HG02852 (cell line): ENCODE measurements around the gene TF.

ENCODE experiments used
- ATAC-seq: cut with Tn5 transposase; IDR thresholded peaks from one replicate; pipeline ENCODE4 v1.9.1; 2021; ENCODE audit warnings: mild to moderate bottlenecking, moderate library complexity; ENCODE audit not compliant: unreplicated experiment

The TF gene

DNA sequence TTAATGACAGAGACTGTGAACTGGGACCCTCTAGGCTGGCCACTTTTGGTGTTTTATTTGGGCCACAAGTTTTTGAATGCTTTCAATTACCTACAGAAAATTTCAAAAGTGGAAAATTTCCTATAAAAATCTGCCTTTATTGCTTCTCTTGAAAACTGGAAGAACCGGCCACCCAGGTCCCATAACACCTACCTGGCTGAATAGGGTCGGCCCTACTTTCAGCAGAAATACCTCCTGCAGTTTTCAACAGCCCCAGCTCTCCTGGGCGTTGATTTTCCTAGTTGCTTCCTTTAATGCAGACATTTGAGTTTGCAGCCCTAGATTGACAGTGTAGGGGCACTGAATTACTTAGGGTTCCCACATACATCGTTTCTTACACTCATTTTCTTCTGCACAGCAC, 58.7 kb downstream of the TF start:
- ATAC-seq, result no peak

DNA sequence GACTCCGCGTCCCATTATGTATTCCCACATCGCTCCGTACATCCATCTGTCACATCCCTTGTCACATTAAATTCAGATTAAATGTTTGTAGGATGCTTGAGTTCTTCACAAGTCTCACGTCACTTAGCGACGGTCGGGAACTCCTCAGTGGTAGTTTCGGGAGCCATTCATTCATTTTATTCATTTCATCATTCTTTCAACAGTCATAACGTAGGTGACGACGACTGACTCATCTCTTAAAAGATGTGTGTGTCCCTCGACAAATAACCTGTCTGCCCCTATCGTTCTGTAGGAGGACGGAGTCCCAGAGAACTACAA, 59.1 kb downstream of the TF start:
- no peak for ATAC-seq

DNA sequence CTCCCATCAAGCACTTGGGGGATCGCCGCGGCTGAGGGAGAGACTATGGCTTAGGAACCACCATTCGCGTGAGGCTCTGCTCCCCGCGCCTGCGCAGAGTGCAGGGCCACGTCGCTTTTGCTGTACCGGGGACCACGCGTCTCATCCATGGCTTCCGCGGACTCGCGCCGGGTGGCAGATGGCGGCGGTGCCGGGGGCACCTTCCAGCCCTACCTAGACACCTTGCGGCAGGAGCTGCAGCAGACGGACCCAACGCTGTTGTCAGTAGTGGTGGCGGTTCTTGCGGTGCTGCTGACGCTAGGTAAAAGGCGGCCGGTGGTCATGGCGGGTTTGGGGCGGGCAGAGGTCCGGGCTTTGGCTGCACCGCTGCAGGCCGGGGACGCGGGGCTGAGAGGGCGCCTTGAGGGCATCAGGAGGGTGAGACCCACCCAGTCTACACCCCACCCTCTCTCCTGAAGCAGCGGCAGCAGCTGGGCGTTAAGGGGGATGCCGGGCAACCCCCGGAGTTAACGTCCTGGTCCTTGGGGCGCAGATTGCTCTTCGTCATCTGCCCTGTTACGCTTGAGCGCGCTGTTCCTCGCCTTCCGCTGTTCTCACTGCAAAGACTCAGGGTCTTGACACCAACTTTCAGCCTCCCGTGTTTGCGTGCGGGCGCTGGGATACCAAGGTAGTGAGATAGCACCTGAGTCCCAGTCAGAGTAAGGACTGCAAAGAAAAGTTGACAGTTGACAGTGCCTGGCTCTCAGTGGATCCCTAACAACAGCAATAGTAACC, 59.7 kb downstream of the TF start, which contains the start of gene SRPRB:
SRPRB (plus strand) TSS at position 114 of the 774 bp plus-strand sequence; CDS start at position 148, 34 bp downstream.
- ATAC-seq, result peak; percentile 97

DNA sequence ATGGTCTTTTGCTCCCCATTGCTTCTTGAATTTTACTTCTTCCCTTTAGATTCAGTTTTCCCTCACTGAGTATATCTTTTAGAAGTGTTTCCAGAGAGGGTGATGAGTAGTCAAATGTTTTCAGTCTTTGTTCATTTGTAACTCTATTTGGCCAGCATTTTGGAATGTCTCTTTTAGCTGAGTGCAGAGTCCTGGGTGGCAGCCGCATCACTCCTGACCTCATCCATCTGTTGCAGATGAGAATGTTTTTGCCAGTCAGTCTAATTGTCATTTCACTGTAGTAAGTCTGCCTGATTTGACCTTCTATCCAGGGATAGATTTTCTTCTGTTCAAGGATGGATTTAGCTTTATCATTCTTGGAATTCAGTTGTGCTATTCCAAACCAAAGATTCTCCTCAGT, 66.7 kb downstream of the TF start:
- no peak for ATAC-seq

DNA sequence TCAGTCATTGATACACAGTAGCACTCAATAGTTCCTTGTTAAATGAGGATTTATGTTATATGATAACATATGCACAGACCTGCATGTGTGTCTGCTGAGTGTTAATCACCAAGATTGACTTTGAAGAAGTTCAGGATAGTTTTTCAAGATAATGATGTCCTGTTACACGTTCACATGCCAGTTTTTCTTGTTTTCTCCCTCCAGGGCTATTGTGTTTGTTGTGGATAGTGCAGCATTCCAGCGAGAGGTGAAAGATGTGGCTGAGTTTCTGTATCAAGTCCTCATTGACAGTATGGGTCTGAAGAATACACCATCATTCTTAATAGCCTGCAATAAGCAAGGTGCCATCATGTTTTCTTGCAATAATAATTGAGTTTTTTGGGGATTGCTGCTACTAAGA, 69.2 kb downstream of the TF start:
- no peak for ATAC-seq

DNA sequence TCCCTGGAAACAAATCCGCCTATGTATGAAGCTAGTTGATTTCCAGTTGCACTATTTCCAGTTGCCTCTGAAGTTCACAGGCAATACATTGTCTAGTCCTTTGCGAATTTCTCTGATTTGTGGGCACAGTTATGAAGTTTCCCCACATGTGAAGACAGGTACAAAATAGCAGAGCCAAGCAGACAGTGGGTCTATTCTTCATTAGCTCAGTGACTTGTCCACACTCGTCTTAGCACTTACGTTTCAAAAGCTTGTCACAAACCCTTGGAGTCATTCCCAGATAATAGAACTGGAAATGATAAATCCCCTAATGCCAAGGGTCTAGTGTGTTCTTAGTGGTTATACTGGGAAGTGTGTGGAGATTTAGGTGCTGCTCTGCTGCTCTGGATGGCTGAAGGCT, 73.9 kb downstream of the TF start:
- no peak for ATAC-seq

DNA sequence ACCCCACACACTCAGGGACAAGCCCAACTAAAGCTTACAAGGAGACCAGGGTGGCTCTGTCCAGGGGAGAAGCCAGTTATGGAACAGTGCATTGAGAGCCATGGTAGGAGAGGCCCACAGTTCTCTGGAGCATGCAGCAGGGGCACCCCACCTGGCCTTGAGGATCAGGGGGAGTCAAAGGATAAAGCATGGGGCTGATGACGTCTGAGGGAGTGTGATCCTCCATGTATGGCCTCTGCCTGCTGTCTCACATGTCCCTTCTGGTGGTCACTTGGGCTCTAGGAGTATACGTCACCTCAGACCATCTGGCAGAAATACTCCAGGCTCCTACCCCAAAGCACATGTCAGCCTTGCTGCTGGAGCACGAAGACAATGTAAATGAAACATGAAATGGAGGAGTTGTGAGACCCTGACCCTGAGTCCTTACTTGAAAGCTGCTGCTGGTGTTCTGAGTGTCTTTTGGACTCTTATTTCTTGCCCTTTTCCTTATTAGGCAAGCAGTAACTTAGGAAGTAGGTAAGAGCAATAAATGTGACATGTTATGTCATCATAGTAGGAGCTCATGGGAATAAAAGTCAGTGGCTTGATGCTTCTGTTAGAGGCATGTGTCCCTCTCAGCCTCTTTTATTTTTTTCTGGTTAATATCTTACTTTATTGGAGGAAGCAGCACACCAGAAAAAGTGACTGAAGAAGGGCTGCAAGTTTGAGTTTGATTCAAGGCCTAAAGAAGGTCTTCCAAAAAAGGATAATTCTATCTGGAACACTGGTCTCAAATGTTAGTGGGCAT, 74.9 kb downstream of the TF start:
- no peak for ATAC-seq

DNA sequence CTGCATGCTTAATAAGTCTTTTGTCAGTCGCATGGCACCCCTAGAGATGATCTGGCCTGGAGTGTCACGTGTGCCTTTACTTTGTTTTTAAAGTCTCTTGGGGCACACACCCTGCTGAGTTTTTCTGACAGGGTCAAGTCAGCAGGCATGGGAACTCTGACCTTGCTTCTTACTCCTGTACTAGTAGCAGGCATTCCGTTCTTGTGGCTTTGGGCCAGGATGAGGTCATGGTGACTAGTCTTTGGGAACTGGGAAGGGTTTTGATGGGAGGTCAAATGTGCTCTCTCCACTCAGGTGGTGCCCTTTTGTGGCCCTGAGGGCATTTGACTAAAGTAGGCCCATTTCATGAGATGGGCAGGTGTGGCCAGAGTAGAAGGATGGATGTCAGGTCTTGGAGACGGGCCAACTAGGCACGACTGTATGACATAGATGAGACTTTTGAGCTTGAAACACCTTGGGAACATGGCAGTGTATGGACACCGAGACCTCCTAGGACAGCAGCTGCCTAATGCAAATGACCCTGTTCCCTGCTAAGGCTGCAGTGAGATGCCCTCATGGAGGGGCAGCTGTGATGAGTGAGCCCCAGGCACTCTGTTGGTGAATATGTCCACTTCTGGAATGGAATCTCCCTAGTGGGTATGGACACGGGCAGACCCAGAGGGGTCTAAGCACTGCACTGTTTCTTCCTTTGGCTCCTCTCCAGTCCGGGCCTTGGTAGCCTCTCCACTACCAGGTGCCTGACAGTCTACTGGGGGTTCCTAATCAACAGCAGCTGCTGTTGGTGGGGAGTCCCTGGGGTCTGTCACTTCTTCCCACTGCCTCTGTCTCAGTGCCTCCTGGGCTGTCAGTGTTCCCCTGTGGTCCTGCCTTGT, 75.8 kb downstream of the TF start:
- no peak for ATAC-seq

DNA sequence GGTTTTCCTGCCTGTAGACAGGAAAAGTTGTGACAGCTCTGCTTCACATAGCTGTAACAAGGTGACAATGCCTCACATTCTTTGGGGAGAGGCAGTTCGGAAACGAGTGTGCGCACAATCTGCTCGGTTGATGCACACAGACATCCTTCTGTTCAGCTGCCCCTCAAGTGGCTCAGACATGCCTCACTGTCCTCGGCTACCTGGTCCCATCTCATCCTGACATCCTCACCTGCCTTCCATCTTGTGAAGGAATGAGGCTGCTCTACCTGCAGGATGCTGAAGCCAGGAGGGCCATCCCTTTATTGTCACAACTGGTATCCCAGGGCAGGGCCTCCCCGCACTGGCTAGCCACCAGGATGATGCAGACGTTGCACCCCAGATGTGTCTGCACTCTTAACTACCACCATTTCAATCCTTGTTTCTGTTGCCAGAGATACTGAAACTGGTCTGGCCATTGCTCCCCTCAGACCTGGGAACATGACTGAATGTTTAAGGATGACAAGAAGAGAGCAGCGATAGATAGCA, 78.8 kb downstream of the TF start:
- no peak for ATAC-seq

DNA sequence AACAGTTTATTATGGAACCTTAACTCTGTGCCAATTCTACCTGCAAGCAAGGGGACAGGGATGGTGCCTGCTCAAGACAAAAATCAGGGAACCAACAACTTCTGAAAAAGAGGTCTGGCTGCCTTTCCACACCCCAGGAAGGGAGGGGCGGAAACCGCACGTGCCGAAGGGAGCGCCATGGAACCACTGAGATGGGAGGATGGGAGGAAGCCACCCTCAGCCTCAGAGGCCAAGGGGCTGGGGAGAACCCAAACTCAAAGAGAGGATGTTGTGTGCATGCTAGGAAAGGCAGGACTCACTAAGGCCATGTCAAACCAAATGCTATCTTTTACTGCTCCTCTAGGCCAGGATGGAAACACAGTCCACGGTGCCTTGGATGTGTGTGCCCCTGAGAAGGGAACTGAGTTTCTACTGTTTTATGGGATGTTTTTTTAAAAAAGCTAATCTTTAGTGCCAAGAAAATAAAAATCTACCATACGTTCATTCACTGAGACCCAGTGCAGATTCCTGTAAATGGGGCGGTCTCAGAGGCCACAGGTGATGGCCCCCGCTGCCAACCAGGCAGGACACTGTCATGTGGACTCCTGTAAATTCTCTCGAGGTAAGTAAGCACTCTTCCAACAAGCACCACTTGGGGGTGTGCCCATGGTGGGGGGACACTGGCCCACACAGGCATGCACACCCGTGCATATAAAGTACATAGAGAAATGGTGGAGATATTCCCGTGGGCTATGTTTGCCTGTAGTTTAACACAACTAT, 80.0 kb downstream of the TF start:
- ATAC-seq, result no peak

DNA sequence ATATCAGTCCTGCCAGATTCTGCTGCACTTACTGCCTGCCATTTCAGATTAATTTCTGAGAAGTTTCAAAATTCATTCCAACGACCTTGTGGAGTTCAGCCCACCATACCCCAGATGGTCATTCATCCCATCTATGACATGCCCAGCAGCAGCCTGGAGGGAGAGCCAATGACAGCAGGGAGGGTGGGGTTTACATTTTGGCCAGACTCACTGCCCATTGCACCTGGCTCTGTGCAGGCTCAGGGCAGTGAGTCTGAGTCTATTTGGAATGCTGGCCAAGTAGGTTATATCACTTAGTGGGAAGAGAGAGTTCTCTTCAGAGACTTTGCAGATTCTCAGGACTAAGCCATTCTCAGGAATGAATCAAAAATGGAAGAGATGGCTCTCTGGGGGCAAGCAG, 80.9 kb downstream of the TF start:
- no peak for ATAC-seq

DNA sequence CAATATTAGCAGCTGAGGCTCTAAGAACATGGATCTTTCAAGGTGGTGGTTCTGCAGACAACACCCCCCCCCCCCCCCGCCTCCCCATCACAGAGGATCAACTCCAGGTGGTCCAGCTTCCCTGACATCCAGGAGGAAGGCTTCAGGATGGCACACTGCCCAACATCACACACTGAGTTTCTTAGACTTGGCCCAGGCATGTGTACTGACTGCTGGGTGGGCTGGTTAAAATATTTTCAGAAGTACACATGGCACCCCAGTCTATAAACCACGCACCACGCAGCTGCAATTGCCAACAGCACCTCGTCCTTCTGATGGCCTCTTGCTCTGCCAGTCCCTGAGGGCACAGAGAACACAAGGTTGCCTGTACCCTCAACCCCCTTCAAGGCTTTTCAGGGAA, 81.5 kb downstream of the TF start:
- ATAC-seq, result no peak

DNA sequence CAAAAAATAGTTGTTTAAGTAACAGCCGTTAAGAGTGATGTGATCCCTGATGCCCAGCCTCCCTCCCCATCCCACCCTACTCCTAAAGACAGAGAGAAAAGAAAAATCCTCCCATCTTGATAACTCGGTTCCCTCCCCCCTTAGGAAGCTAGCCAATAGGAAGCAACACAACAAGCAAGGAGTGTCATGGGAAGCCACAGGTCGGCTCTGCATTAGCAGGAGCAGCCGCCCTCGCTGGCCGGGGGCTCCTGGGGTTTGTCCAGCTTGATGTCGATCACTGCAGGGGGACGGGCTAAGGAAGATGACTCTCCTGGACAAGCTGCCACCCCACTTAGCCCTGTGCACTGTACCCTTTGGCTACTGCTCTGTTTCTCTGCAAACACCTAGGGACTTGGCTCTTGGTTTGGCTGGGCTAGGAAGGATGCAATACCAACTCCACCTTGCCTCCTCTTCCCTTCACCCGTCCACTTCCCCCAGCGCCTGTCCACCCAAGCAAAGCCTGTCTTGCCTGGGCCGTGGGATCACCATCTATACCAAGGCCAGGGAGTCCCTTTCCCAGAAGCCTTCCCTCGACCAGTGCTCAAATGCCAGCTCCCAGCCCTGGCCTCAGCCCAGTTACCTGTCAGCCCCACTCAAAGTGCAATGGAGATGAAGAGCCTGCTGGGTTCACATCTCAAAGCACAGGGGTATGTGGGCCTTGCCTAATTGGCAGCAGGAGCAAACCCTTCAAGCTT, 82.5 kb downstream of the TF start:
- no peak for ATAC-seq

DNA sequence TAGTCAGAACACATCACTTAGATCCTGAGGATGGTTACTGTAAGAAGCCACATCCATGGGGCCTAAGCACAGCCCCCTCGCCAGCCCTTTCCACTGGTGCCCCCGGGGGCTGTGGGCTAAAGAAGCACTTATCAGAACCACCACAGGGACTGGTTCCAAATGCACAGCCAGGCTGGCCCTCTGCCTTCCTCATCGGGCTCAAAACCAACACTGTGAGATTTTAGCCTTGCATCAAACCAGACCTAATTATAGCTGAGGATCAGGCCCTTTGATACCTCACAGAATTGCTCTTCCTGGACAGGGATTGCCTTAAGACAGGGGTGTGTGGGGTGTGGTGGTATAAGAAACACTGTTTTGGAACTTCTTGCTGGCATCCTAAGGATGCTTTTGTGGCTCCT, 83.1 kb downstream of the TF start:
- no peak for ATAC-seq

DNA sequence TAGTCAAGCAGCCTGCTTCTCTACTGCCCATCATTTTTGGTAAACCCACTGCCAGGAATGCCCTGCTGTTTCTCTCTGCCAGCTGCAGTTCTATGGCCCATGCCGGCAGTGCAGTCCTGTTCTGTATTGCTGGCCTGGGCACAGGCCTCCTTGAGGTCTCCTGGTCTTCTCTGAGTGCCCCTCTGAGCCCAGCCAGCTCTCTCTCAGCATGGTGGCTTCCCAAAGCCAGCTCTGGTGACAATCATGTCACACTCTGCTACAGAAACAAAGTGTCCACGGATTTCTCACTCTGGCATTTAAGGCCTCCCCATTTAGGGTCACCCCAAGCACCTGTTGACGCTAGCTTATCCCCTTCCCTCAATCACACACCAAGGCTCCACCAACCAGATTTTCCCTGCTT, 83.9 kb downstream of the TF start:
- ATAC-seq, result no peak

DNA sequence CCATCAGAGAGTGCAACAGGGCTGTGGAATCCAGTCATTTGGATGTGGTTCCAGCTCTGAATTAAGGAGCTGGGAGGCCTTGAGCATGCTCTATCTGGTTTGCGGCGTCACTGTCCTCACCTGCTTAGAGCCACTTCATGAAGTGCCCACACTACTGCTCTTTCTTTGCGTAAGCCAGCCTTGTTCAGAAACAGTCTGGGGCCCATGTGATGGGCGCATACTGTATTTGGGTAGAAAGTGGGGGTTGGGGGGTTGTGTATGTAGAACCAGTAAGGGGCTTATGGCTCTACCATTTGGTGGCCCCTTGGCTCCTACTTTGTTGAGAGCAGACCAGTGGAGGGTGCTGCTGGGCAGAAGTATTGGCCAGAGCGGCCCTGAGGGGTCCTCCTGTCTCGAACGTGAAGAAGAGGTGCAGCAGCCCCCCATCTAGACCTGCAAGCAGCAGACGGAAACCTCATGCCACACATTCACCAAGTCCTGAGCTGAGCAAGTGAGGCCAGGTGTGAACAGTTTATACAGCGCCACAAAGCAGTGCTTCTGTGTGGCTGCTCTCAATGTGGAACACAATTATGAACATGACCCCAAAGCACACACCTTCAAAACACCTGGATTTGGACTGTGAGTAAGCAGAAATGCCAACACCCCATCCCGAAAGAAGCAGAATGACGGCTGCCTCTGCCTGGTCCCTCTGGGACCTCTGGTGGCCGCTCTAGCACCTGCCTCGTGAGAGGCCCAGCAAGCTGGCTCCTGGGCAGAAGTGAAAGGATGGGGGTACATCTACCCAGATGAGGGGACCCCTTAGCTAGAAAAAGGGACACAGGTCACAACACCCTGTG, 86.0 kb downstream of the TF start:
- no peak for ATAC-seq

DNA sequence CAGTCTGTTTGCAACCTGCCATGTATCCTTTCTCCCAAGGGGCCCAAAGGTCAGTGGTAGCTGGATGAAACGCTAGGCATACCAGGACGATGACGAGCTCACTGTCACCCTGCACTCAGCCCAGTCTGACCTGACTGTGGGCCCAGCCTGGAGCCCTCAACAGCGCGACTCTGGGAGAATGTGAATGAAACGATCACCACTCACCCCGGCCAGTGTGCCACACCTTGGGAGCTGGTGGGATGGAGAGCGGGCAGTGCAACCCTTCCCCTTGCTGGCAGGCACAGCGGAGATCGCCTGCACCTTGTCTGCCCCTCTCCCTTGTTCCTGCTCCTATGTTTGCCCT, 86.6 kb downstream of the TF start:
- ATAC-seq, result no peak

DNA sequence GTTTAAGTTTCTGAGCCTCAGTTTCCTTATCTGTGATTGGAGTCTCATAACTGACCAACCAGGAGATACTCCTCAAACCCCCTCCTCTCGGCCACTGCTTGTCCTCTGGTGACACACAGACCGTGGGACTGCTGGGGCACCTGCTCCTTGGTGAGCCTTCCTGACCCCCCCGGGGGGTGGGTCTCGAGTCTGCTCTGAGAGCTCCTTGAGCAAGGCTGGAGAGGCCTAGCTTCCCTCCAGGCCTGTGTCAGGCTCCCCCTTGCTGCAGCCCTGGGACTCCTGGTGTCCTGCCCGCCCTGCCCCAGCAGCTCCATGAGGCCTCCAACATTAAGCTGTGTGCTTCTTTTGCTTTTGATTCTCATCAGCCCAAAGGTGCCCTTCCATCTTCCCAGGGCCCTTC, 87.1 kb downstream of the TF start:
- no peak for ATAC-seq
